Endothelial cell of umbilical vein (primary cell): ENCODE data around the gene LRRN4CL. TPM values are rescaled to one million over a fixed set of nuclear protein-coding genes. Genes with fewer than 3 reads are reported as not detected.

Experiments
- BruUV-seq: library from RNA; stranded (reverse); fragments of 400-500 nt; replicated peaks from 2 replicates; lab custom pipeline; 2021; lab: Mats Ljungman, UMichigan
- CTCF ChIA-PET: fragments of 300-600, 350-600 bp; sonication (Branson Sonifier 250); formaldehyde crosslinking; loops from one replicate; lab custom pipeline; 2021; ENCODE audit warnings: antibody characterized with exemption, inconsistent platforms; lab: Charles Lee
- POLR2A ChIA-PET: fragments of 300-600, 350-600 bp; sonication (Branson Sonifier 250); formaldehyde crosslinking; loops from one replicate; lab custom pipeline; 2021; ENCODE audit warnings: antibody characterized with exemption, inconsistent platforms; lab: Charles Lee
- DNase-seq: peaks from one replicate; pipeline ENCODE4 v3.0.0-alpha.2; 2011; ENCODE audit warnings: low read depth, low spot score
- FAIRE-seq: peaks from 2 replicates; lab custom pipeline; 2011; peaks lifted over from hg19 to GRCh38; lab: Jason Lieb, UNC
- H2AFZ ChIP-seq: 2 replicates; pipeline ENCODE4 v1.6.0; 2012; ENCODE audit warnings: low read depth, low read length, control low read depth, inconsistent platforms
- H3K27ac ChIP-seq: 2 replicates; pipeline ENCODE4 v1.5.1; 2011; ENCODE audit warnings: low read depth, mild to moderate bottlenecking, control low read depth, low read length, moderate library complexity; ENCODE audit not compliant: insufficient read depth
- H3K27me3 ChIP-seq, 2 experiments: 2 replicates each; pipeline versions ENCODE4 v1.6.0 to v1.6.1; 2011; ENCODE audit warnings: low read length in 2 of 2, mixed read lengths in 1 of 2; ENCODE audit not compliant: control insufficient read depth in 2 of 2, insufficient read depth in 2 of 2
- H3K36me3 ChIP-seq, 2 experiments: 2 replicates in 1 of 2; 3 replicates in 1 of 2; pipeline ENCODE4 v1.5.1; 2011; ENCODE audit warnings: low read length in 2 of 2, mild to moderate bottlenecking in 1 of 2, moderate library complexity in 1 of 2; ENCODE audit not compliant: control insufficient read depth in 2 of 2, insufficient read depth in 2 of 2; ENCODE audit errors: extremely low read depth in 1 of 2
- H3K4me1 ChIP-seq: 3 replicates; pipeline ENCODE4 v1.5.1; 2011; ENCODE audit warnings: mild to moderate bottlenecking, low read length; ENCODE audit not compliant: control insufficient read depth, insufficient read depth; ENCODE audit errors: extremely low read depth
- H3K4me2 ChIP-seq: 2 replicates; pipeline ENCODE4 v1.6.1; 2011; ENCODE audit warnings: low read length, control low read depth, mixed read lengths; ENCODE audit not compliant: insufficient read depth
- H3K4me3 ChIP-seq, 3 experiments: fragments of 200-600 bp in 1 of 3; sonication (generic), shearing (Covaris generic) in 1 of 3; replicated peaks in 1 of 3; 2 replicates each; pipeline ENCODE4 v1.5.1; 2011 to 2016; ENCODE audit warnings: control low read depth in 3 of 3, low read length in 3 of 3, mild to moderate bottlenecking in 2 of 3, inconsistent platforms in 1 of 3, low read depth in 1 of 3, moderate library complexity in 1 of 3; ENCODE audit not compliant: insufficient read depth in 1 of 3
- H3K79me2 ChIP-seq: 2 replicates; pipeline ENCODE4 v1.6.0; 2012; ENCODE audit warnings: low read length, inconsistent platforms; ENCODE audit not compliant: control insufficient read depth, insufficient read depth
- H3K9ac ChIP-seq: replicated peaks from 2 replicates; pipeline ENCODE3; 2011; ENCODE audit warnings: low read length, control low read depth; ENCODE audit not compliant: insufficient read depth; ENCODE audit errors: extremely low read depth
- H3K9me1 ChIP-seq: replicated peaks from 3 replicates; pipeline ENCODE4 v1.6.0; 2011; ENCODE audit warnings: mild to moderate bottlenecking, low read length; ENCODE audit not compliant: control insufficient read depth, insufficient read depth; ENCODE audit errors: extremely low read depth
- H3K9me3 ChIP-seq: replicated peaks from 2 replicates; pipeline ENCODE4 v1.5.1; 2012; ENCODE audit warnings: low read length, inconsistent platforms; ENCODE audit not compliant: control insufficient read depth, insufficient read depth
- H4K20me1 ChIP-seq: replicated peaks from 2 replicates; pipeline ENCODE3; 2011; ENCODE audit warnings: mild to moderate bottlenecking, low read length; ENCODE audit not compliant: control insufficient read depth, insufficient read depth; ENCODE audit errors: extremely low read depth
- EZH2 ChIP-seq: IDR thresholded peaks from 2 replicates; pipeline ENCODE4 v1.6.1; 2012; ENCODE audit warnings: borderline replicate concordance, low read depth, mild to moderate bottlenecking, moderate library complexity, low read length, inconsistent platforms; ENCODE audit not compliant: severe bottlenecking
- FOS ChIP-seq: IDR thresholded peaks from 2 replicates; pipeline ENCODE4 v1.6.1; 2011; ENCODE audit warnings: mild to moderate bottlenecking, low read length, moderate library complexity, borderline replicate concordance; ENCODE audit not compliant: insufficient read depth
- GATA2 ChIP-seq: IDR thresholded peaks from 2 replicates; pipeline ENCODE4 v1.7.0; 2011; ENCODE audit warnings: low read depth, mild to moderate bottlenecking, moderate library complexity, mixed read lengths, low read length; ENCODE audit not compliant: insufficient read length, insufficient read depth
- JUN ChIP-seq: IDR thresholded peaks from 2 replicates; pipeline ENCODE4 v1.6.1; 2011; ENCODE audit warnings: borderline replicate concordance, low read depth; ENCODE audit not compliant: insufficient read length, insufficient read depth
- MYC ChIP-seq: IDR thresholded peaks from one replicate; pipeline ENCODE4 v1.6.1; 2011; ENCODE audit warnings: mild to moderate bottlenecking, low read depth, low read length
- POLR2A ChIP-seq: IDR thresholded peaks from 2 replicates; pipeline ENCODE4 v1.6.1; 2012; ENCODE audit warnings: low read depth, mild to moderate bottlenecking, control low read depth, low read length
- POLR2AphosphoS5 ChIP-seq: IDR thresholded peaks from 2 replicates; pipeline ENCODE4 v1.6.1; 2012; ENCODE audit warnings: low read depth, mild to moderate bottlenecking, control low read depth, low read length, moderate library complexity; ENCODE audit not compliant: insufficient read depth
- dilution Hi-C: fragments of 300-500 bp; cut with MboI; formaldehyde crosslinking; loops from one replicate; pipeline ENCODE4 v1.15.0; 2019; ENCODE audit warnings: low sequenced_read_pairs; ENCODE audit not compliant: extremely low pct_ligation_motif_present
- intact Hi-C: fragments of 100-400 bp; cut with micrococcal nuclease; formaldehyde crosslinking; loops from one replicate; pipeline ENCODE4 v1.10.0; 2022
- polyA plus RNA-seq, 4 experiments: library from polyadenylated mRNA; depleted of rRNA in 3 of 4; stranded (reverse) in 3 of 4; unstranded in 1 of 4; fragments of >200 nt; gene quantifications; 2 replicates each; pipeline versions ENCODE4 v1.2.1 to v1.2.3, GENCODE V29; 2011 to 2012; ENCODE audit warnings: missing spikeins in 1 of 4
- total RNA-seq: library from RNA; stranded (reverse); gene quantifications from 2 replicates; pipeline ENCODE4 v1.2.3, GENCODE V29; 2021
- TF ChIP-seq, protein P1 (sequence below), 2 donors: IDR thresholded peaks; 1 replicate in 1 of 2; 2 replicates in 1 of 2; pipeline ENCODE4 v1.5.1; 2011; ENCODE audit warnings: low read length in 2 of 2, mild to moderate bottlenecking in 2 of 2, moderate library complexity in 2 of 2, control low read depth in 1 of 2, inconsistent platforms in 1 of 2, low read depth in 1 of 2; ENCODE audit not compliant: insufficient read depth in 1 of 2; ENCODE audit errors: extremely low read depth in 1 of 2
- TF ChIP-seq, protein P2 (sequence below): IDR thresholded peaks from 2 replicates; pipeline ENCODE4 v1.6.1; 2011; ENCODE audit not compliant: insufficient read depth, insufficient read length

Gene LRRN4CL
- total and polyA plus RNA-seq, 2 donors (not counting 3 experiments of a cell fraction or from before 2014, with no cell fraction given), result 0.20 TPM; not detected in 1

GRCh38 chr11:62719302-62719978 lies 30.1 kb upstream of the LRRN4CL start:
- intact Hi-C loops (no loop called here), dilution Hi-C loops (no loop called here)
- CTCF ChIA-PET, result no interaction called here
- Histone ChIP-seq H3K4me3 (no peak overlapping the region), H3K36me3 (peaks cover 46 to 64% of the 10 kb centered on the region in 2 experiments), H3K4me1 (peaks cover 5% of the 10 kb centered on the region), H3K27ac (no peak overlapping the region), H2AFZ (no peak overlapping the region), H3K9me3 (no peaks in the 10 kb centered on the region), H3K9me1 (no peaks in the 10 kb centered on the region), H3K9ac (no peak overlapping the region), H4K20me1 (no peaks in the 10 kb centered on the region), H3K4me2 (no peak overlapping the region), H3K79me2 (peaks cover 64% of the 10 kb centered on the region), H3K27me3 (no peaks in the 10 kb centered on the region)
- DNase-seq (no peak), FAIRE-seq (no peak)
- BruUV-seq, result no TSS peak
- POLR2A ChIA-PET, result no interaction called here
- TF ChIP-seq POLR2A, result no peak
- no peak for TF ChIP-seq FOS
- TF ChIP-seq, protein P1, sequence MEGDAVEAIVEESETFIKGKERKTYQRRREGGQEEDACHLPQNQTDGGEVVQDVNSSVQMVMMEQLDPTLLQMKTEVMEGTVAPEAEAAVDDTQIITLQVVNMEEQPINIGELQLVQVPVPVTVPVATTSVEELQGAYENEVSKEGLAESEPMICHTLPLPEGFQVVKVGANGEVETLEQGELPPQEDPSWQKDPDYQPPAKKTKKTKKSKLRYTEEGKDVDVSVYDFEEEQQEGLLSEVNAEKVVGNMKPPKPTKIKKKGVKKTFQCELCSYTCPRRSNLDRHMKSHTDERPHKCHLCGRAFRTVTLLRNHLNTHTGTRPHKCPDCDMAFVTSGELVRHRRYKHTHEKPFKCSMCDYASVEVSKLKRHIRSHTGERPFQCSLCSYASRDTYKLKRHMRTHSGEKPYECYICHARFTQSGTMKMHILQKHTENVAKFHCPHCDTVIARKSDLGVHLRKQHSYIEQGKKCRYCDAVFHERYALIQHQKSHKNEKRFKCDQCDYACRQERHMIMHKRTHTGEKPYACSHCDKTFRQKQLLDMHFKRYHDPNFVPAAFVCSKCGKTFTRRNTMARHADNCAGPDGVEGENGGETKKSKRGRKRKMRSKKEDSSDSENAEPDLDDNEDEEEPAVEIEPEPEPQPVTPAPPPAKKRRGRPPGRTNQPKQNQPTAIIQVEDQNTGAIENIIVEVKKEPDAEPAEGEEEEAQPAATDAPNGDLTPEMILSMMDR (IDR thresholded peaks at IDR 0.05; ENCODE audit: extremely low read depth in 1 of 2, insufficient read depth in 1 of 2, low read depth in 1 of 2, low read length in 2 of 2), result no peak
- TF ChIP-seq, protein P2, sequence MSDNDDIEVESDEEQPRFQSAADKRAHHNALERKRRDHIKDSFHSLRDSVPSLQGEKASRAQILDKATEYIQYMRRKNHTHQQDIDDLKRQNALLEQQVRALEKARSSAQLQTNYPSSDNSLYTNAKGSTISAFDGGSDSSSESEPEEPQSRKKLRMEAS, result no peak
- no peak for TF ChIP-seq MYC
- no peak for TF ChIP-seq POLR2AphosphoS5
- no peak for TF ChIP-seq EZH2
- no peak for TF ChIP-seq GATA2
- TF ChIP-seq JUN, result no peak
